Smooth muscle cell (in vitro differentiated cells): ENCODE results near the gene PRIMPOL. TPM values are rescaled to one million over a fixed set of nuclear protein-coding genes. Genes with fewer than 3 reads are reported as not detected.

Source experiments
- DNase-seq: peaks from one replicate; lab custom pipeline; 2025; ENCODE audit not compliant: unreplicated experiment; lab: John Stamatoyannopoulos, UW
- H2AFZ ChIP-seq: fragments of 200-600 bp; sonication (generic); 2 replicates; pipeline ENCODE4 v1.6.0; 2016; ENCODE audit warnings: antibody characterized with exemption, low read depth, mild to moderate bottlenecking
- H3F3A ChIP-seq: fragments of 200-600 bp; sonication (generic); 2 replicates; pipeline ENCODE4 v1.6.0; 2017; ENCODE audit warnings: antibody characterized with exemption, low read depth
- H3K27ac ChIP-seq: fragments of 200-600 bp; sonication (generic); 2 replicates; pipeline ENCODE4 v1.5.1; 2016; ENCODE audit warnings: low read depth, mild to moderate bottlenecking
- H3K27me3 ChIP-seq: fragments of 200-600 bp; sonication (generic); 2 replicates; pipeline ENCODE4 v1.6.1; 2016; ENCODE audit warnings: low read depth, mild to moderate bottlenecking
- H3K36me3 ChIP-seq: fragments of 200-600 bp; sonication (generic); 2 replicates; pipeline ENCODE4 v1.5.1; 2016; ENCODE audit warnings: low read depth
- H3K4me1 ChIP-seq: fragments of 200-600 bp; sonication (generic); 2 replicates; pipeline ENCODE4 v1.5.1; 2016; ENCODE audit warnings: low read depth
- H3K4me2 ChIP-seq: fragments of 200-600 bp; sonication (generic); 2 replicates; pipeline ENCODE4 v1.6.0; 2016; ENCODE audit warnings: mild to moderate bottlenecking
- H3K4me3 ChIP-seq: fragments of 200-600 bp; sonication (generic); 2 replicates; pipeline ENCODE4 v1.5.1; 2016; ENCODE audit warnings: mild to moderate bottlenecking
- H3K79me2 ChIP-seq: fragments of 200-600 bp; sonication (generic); 2 replicates; pipeline ENCODE4 v1.6.0; 2016; ENCODE audit warnings: low read depth, mild to moderate bottlenecking
- H3K9ac ChIP-seq: fragments of 200-600 bp; sonication (generic); 2 replicates; pipeline ENCODE4 v1.6.0; 2016; ENCODE audit warnings: low read depth
- H3K9me3 ChIP-seq: fragments of 200-600 bp; sonication (generic); replicated peaks from 2 replicates; pipeline ENCODE4 v1.5.1; 2016; ENCODE audit warnings: low read depth
- H4K20me1 ChIP-seq: fragments of 200-600 bp; sonication (generic); 2 replicates; pipeline ENCODE4 v1.6.0; 2016; ENCODE audit warnings: low read depth
- WGBS: methylation state at CpG from one replicate; pipeline ENCODE4 v1.1.7; 2016; ENCODE audit warnings: low lambda C conversion rate; 5-methylcytosine and 5-hydroxymethylcytosine counted together
- polyA plus RNA-seq: library from polyadenylated mRNA; unstranded; fragments of >200 nt; fragmentation: Nextera tagmentation; extraction: Ambion mirVana; gene quantifications from 2 replicates; pipeline ENCODE4 v1.2.1, GENCODE V29; 2016
- total RNA-seq: library from RNA; depleted of rRNA; stranded (reverse); fragments of >200 nt; gene quantifications from 2 replicates; pipeline ENCODE4 v1.2.3, GENCODE V29; 2014
- TF ChIP-seq, protein P1 (sequence below): fragments of 200-600 bp; sonication (generic); IDR thresholded peaks from 2 replicates; pipeline ENCODE4 v1.5.1; 2017; ENCODE audit warnings: borderline replicate concordance, mild to moderate bottlenecking, antibody characterized with exemption; ENCODE audit not compliant: insufficient read depth, poor library complexity, severe bottlenecking

The PRIMPOL gene
- total and polyA plus RNA-seq, 2 experiments from 2014 or later: 7.5 to 15.4 TPM

DNA sequence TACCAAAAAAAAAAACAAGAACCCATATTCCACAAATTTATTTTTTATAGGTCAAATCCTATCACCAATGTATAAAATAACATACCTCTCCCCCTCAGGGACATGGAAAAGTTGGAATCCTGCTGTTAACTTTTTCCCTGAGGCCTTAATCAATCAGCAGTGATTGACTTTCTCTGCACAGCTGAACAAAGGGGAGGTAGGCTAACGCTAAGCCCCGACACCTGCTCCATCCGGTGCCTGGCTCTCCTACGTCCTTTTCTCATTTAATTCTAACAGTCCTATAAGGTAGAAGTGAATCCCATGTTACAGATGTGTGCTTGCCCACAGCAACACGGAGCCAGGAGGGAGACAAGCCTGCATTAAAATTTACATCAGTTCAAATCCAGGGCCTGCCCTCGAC, 81.5 kb downstream of the PRIMPOL start:
- Histone ChIP-seq H3K4me3 (no peak overlapping the region), H2AFZ (no peak overlapping the region), H3F3A (no peaks in the 10 kb centered on the region), H3K9ac (no peak overlapping the region), H3K36me3 (no peaks in the 10 kb centered on the region), H3K4me2 (no peak overlapping the region), H3K27me3 (no peaks in the 10 kb centered on the region), H3K79me2 (peaks cover 12% of the 10 kb centered on the region), H3K27ac (no peak overlapping the region), H3K4me1 (peaks cover 15% of the 10 kb centered on the region), H4K20me1 (no peaks in the 10 kb centered on the region), H3K9me3 (no peaks in the 10 kb centered on the region)
- TF ChIP-seq, protein P1, sequence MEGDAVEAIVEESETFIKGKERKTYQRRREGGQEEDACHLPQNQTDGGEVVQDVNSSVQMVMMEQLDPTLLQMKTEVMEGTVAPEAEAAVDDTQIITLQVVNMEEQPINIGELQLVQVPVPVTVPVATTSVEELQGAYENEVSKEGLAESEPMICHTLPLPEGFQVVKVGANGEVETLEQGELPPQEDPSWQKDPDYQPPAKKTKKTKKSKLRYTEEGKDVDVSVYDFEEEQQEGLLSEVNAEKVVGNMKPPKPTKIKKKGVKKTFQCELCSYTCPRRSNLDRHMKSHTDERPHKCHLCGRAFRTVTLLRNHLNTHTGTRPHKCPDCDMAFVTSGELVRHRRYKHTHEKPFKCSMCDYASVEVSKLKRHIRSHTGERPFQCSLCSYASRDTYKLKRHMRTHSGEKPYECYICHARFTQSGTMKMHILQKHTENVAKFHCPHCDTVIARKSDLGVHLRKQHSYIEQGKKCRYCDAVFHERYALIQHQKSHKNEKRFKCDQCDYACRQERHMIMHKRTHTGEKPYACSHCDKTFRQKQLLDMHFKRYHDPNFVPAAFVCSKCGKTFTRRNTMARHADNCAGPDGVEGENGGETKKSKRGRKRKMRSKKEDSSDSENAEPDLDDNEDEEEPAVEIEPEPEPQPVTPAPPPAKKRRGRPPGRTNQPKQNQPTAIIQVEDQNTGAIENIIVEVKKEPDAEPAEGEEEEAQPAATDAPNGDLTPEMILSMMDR: no peak
- 84% methylated on average over 6 of the region's 6 CpGs for WGBS
- DNase-seq: no peak

DNA sequence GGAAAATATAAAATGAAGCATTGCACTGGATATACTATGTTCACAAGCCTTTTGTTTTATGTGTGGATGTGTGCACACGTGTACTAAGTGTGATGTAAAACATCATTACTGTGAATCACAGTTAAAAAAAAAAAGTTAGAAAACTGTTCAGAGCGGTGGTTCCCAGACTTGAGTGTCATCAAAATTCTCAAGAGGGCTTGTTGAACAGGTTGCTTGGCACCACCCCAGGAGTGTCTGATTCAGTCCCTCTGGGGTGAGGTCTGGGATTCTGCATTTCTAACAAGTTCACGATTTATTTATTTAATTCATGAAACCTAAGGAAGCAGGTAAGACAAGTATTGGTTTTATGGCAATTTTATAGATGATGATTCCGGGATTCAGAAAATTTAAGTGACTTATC, 82.6 kb downstream of the PRIMPOL start:
- Histone ChIP-seq H4K20me1 (no peaks in the 10 kb centered on the region), H3K79me2 (peaks cover 12% of the 10 kb centered on the region), H3K27me3 (no peaks in the 10 kb centered on the region), H3K4me2 (peak overlapping the region; percentile 99), H2AFZ (no peak overlapping the region), H3K27ac (peak overlapping the region; percentile 63), H3K4me3 (peak overlapping the region; percentile 86), H3F3A (no peaks in the 10 kb centered on the region), H3K4me1 (peaks cover 15% of the 10 kb centered on the region), H3K9ac (peak overlapping the region; percentile 54), H3K9me3 (no peaks in the 10 kb centered on the region), H3K36me3 (no peaks in the 10 kb centered on the region)
- TF ChIP-seq, protein P1: no peak
- no peak for DNase-seq
- WGBS: 59% methylated on average over 4 of the region's 4 CpGs

DNA sequence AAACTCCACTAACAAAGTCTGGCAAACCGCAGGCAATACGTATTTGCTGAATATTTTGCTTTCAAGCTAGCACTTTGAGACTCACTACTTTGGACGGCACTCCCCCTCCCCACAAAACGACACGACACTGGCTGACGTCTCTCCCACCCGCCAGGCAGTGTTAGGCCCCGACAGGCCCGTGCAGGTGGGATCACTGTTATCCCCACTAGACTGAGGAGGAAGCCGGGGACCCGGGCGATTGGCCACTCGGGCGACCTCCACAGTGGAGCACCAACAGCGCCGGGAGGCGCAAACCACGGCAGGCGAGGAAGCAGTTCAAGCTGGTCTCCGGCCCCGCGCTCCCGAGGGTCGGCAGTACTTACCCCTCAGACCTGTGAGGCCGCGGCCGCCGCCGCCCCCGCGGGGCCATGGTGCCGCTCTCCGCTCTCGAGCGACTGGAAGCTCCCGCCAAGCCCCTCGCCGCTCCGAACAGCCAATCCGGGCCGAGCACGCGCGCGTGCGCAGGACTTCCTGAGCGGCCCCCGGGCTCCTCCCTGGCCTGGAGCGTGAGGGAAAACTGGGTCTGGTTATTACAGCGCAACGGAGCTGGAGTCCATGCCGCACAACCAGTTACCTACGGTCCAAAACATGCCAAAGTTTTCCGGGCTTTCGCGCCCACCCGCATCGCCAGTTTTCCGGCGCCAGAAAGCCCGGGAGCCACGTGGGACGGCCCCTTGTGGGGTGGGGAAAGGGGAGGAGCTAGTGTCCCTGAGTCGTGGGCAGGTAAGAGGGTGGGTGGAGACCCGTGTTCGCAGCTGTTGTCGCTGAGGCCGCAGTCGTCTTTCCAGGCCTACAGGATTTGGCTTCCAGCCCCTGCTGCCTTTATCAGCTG, 84.4 kb downstream of the PRIMPOL start, which contains the start of gene CENPU:
TSS of gene CENPU (minus strand) at position 443 of the 871 bp plus-strand sequence. CDS start at position 409, 34 bp downstream.
- Histone ChIP-seq H3K9ac (peak within 1 kb of the TSS; percentile 70), H3K27ac (peak within 1 kb of the TSS; percentile 63), H3F3A (no peaks in the 10 kb centered on the region), H4K20me1 (no peaks in the 10 kb centered on the region), H3K36me3 (no peaks in the 10 kb centered on the region), H3K9me3 (no peaks in the 10 kb centered on the region), H3K4me3 (peak within 1 kb of the TSS; percentile 86), H3K79me2 (peaks cover 12% of the 10 kb centered on the region), H3K4me1 (peaks cover 15% of the 10 kb centered on the region), H2AFZ (peak within 1 kb of the TSS; percentile 99), H3K27me3 (no peaks in the 10 kb centered on the region), H3K4me2 (peak within 1 kb of the TSS; percentile 99)
- peak; percentile 92 for DNase-seq
- TF ChIP-seq, protein P1: no peak
- 2% methylated on average over 51 of the region's 69 CpGs for WGBS
